Dedifferentiated amniotic fluid mesenchymal stem cell (primary cell): ENCODE results near the gene AIRE.

Experiments used
- DNase-seq: peaks from one replicate; pipeline ENCODE4 v3.0.0-alpha.2; 2016; ENCODE audit errors: extremely low spot score

The AIRE gene

GRCh38 chr21:44305691-44306090 is 20.0 kb downstream of the AIRE start:
- DNase-seq = no peak

DNA sequence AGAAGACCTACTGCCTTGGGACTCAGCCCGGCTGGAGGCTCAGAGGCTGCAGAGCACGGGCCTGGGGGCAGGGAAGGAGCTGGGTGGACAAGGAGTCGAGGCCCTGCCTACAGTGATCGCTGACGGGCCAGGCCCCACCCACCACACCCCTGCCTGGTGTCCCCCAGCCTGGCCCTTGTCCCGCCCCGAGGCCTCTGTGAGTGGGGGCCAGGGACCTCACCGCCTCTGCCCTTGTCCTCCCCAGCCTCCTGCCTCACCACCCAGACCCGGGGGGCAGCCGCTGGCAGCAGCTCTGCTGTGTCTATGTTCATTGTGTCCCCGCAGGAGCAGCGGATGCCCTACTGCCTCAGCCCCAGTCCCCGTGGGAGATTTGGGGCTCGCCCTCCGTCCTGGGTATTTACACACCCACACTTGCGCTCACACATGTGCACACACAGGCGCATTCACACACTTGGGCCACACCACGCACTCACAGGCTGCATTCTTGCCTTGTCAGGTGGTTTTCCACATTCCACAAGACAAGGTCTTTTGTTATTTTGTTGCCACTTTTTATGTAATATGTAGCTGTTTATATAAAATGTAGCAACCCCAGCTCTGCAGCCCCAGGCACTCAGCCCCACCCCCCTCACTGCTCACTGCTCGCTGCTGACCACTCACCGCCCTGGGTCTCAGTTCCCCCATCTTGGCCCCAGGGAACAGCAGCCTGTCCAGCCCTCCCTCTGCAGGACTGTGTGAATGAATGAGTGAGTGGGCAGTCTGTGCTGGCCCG is 21.4 kb downstream of the AIRE start:
- no peak for DNase-seq

DNA sequence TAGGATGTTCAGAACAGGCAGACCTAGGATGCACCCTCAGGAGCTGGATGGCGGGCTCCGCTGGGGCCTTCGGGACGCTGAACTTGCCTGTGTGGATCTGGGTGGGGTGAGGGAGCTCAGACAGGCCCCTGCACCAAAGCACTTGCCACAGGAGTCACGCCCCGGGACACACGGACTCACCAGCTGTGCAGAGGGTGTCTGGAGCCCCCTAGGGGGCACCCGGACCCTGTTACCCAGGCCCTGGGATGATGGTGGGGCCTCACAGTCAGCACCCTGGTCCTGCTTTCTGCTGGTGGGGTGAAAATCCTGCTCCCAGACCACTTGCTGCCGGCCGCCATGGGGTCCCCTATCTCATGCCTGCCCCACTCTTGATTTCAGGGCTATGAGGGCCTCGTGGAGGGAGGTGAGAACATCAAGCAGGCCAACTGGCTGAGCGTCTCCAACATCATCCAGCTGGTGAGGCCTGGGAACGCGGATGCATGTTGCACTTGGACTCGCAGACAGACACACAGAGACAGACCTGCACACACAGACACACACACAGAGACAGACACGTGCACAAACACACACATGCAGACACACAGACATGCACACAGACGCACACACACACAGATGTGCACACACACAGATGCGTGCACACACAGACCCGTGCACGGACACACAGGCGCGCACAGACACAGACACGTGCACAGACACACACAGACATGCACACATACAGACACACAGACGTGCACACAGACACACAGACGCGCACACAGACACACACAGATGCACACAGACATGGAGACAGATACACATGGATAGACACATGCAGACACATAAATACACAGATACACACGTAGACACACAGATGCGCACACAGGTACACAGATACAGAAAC is 25.2 kb downstream of the AIRE start:
- no peak for DNase-seq

GRCh38 chr21:44312089-44312488 is 26.4 kb downstream of the AIRE start:
- no peak for DNase-seq

- no peak for DNase-seq
These were observed 27.0 kb downstream of the AIRE start for GRCh38 chr21:44312716-44313115.

DNA sequence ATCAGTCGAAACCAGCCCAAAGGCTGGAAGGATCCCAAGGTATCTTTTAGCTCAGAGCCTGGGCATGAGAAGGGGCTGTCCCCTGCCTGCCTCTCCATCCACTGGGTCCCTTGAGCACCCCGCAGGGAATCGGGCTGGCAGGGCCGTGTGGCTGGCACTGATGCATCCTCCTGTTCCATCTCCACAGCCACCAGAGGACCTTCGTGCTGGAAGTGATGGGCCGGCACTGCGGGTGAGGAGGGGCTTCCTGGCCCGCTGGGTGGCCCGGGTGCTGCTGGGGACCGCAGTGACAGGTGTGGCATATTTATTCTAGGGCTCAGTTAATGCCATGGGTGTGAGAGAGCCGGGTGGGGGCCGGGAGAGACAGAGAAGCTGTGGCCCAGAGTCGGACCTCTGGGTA is 27.8 kb downstream of the AIRE start:
- DNase-seq = no peak

- no peak for DNase-seq
These were observed 28.5 kb downstream of the AIRE start for GRCh38 chr21:44314128-44314527.

GRCh38 chr21:44314561-44314960 is 28.9 kb downstream of the AIRE start:
- no peak for DNase-seq

DNA sequence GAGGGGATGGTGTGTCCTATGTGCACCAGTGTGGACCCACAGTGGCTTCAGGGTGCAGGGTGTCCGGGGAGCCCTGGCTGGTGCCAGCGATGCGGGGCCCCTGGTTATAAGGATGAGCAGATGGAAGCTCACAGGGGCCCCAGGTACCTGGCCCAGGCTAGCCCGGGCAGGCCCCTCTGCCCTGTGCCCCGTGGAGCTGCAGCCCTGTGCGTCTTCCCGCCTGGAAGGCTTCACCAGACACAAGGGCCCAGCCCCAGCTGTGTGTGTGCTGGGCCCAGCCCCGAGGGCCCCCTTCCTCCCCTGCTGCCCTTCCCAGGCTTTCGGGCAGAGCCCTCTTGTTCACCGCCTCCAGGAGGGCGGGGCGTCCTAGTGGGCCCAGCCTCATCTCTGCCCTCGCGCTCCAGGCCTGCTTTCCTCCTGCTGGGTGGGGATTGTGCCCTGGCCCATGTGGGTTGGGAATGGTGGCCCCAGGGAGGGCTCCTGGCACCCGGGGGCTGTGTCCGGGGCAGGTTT is 30.1 kb downstream of the AIRE start:
- DNase-seq = no peak

DNA sequence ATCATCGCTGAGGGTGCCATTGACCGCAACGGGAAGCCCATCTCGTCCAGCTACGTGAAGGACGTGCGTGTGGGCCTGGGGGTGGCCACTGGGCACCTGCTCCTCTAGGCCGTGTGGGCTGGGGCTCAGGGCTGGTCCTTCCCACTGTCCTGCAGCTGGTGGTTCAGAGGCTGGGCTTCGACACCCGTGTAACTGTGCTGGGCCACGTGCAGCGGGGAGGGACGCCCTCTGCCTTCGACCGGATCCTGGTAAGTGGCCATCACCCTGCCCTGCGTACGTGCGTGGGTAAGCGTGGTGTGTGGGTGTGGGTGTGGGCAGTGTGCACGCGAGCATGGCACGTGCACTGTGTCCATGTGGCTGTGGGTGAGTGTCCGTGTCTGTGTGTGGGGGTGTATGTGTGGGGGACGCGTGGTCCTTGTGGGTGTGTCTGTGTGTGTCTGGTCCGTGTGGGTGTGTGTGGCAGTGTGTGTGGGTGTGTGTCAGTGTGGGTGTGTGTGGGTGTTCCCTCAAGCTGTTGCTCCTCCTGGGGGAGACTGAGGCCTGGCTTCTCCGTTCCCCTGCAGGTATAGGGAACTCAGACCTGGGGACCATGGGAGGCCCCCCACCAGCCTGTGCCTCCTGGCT is 30.7 kb downstream of the AIRE start:
- no peak for DNase-seq

DNA sequence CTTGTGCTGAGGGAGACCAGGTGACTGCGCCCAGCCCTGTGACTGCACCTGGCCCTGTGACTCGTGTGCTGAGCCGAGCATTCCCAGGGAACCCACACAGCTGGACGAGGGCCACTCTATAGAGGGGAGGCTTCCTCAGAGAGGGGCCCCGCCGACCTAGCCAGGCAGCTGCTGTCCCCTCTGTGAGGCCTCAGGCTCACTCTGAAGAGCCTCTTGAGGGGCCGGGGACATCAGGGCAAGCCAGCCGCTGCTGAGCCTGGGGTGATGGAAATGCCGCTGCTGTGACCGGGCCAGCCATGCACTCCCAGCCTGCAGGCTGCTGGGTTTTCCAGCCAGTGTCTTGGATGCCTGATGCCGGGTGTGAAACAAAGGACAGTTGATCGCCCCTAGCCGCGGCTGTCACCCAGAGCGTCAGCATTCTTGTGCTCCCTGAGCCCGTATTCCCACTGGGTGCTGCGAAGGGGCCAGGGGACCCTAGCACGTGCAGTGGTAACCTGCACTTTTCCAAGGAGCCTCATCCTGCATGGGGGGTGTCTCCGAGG is 31.6 kb downstream of the AIRE start:
- DNase-seq = no peak

GRCh38 chr21:44317871-44318270 is 32.2 kb downstream of the AIRE start:
- no peak for DNase-seq

DNA sequence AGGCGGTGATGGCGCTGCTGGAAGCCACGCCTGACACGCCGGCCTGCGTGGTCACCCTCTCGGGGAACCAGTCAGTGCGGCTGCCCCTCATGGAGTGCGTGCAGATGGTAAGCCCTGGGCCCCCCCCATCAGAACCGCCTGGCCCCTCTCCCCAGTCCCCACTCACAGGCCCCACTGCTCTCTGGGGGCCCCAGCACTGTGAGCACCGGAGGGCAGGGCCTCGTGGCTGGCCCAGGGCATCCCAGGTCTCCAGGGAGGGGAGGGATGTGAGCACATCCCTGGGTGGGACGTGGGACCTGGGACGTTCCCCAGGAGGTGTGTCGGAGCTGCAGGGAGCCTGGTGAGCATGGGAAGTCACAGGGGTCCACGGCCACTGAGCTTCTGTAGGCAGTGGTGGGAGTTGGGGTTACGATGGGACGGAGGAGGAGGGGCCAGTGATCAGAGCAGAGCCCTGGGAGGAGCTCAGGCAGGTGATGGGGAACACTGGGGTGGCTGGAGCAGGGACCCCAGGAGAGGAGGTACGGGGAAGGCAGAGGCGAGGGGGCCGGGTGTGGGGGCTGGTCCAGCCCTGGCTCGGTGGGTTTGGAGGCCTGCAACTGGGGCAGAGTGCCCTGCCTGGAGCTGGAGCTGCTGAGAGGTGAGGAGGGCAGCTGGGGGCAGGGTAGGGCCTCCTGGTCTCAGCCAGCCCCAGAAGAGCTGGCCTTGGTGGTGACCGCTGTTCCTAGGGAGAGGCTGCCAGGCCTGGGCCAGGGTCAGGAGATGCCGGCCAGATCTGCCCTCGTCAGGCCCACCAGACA is 33.0 kb downstream of the AIRE start:
- DNase-seq = no peak

DNA sequence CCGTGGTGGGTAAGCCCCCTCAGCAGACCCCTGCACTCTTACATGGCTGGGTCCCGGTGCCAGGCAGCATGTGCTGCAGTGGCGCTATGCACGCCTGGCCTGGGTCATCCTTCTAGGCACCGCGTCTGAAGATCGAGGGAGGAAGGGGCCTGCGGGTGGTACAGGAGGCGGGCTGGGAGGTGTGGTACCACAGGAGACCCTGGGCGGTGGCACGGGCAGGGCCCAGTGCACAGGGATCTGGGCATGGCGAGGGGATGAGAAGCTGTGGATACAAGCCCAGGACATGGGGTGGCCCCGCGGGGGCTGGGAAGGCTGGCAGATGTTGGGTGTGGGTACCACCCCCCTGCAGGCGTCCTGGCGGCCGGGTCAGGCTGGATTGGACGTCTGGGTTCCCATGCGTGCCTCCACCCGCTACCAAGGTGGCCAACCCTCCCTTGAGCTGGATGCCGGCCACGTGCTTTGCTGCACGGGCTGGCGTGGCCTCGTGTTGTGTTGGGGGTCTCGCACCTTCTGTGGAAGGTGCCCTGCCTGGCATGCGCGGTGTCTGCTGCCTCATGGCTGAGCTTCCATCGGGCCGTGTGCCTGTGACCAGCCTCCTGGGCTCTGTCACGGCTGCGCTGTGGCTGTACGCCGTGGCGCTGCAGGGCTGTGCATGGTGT is 33.9 kb downstream of the AIRE start:
- no peak for DNase-seq

DNA sequence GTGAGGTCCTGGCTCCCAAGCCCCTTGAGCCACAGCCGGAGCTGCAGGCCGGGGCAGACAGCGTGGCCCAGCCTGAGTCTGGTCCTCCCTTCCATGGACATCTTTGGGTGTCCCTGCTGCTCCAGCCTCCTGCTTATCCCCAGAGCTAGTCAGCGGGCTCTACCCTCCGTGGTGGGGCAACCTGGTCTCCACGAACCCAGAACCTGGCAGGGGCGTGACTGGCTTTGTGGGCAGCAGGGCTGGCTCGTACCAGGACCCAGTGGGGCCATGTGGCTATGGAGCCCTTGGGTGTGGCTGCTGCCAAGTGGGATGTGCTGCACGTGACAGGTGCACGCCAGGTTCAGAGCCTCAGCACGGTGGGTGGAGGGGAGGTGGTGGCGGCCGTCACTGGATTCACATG is 35.2 kb downstream of the AIRE start:
- no peak for DNase-seq

DNA sequence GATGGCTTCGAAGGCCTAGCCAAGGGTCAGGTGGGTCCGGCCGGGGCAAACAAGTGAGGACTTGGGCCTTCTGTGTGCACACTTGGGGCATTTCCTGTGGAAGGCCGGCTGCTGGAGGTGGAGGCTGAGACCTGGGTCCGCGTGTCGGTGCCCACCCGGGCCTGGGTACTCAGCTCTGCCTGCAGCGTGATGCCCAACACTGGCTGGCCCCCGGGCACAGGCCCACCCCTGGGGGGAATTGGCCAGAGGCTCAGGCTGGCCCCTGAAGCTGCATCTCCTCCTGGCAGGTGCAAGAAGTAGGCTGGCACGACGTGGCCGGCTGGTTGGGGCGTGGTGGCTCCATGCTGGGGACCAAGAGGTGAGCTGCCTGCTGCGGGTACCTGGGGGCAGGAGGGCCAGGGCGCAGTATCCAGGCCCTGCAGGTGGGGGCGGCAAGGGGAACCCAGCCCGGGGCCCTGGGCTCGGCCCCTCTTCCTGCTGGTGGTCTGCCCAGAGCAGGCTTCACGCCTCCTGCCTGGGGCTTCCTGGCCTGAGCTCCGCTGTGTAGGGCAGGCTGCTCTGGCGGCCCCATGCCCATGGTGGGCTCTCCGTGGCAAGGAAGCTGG is 36.3 kb downstream of the AIRE start:
- DNase-seq = no peak

DNA sequence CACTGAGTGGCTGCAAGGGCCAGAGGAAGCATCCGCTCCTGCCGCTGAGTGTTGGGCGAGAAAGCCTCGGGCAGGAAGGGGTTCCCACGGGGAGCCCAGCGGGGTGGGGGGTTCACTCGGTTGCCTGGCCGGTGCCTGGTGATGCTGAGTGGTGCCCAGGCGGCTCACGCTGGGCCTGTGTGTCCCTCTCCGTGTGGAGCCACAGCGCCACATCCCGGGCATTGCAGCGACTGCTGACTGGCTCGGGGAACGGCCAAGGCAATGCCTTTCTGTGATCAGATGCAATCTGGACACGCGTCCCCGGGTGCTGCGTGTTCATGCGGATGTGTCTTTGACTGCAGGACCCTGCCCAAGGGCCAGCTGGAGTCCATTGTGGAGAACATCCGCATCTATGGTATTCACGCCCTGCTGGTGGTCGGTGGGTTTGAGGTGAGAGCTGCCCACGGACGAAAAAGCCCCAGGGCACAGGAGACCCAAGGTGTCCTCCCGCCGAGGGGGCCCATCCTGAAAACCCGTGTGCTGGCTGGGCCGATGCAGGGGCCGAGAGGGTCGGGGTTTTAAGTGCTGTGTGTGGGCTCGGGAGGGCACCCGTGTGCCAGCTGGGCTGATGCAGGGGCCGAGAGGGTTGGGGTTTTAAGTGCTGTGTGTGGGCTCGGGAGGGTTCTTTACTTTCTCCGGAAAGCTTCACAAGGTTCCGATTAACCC is 37.1 kb downstream of the AIRE start:
- DNase-seq = no peak

GRCh38 chr21:44323591-44323990 is 37.9 kb downstream of the AIRE start:
- no peak for DNase-seq

DNA sequence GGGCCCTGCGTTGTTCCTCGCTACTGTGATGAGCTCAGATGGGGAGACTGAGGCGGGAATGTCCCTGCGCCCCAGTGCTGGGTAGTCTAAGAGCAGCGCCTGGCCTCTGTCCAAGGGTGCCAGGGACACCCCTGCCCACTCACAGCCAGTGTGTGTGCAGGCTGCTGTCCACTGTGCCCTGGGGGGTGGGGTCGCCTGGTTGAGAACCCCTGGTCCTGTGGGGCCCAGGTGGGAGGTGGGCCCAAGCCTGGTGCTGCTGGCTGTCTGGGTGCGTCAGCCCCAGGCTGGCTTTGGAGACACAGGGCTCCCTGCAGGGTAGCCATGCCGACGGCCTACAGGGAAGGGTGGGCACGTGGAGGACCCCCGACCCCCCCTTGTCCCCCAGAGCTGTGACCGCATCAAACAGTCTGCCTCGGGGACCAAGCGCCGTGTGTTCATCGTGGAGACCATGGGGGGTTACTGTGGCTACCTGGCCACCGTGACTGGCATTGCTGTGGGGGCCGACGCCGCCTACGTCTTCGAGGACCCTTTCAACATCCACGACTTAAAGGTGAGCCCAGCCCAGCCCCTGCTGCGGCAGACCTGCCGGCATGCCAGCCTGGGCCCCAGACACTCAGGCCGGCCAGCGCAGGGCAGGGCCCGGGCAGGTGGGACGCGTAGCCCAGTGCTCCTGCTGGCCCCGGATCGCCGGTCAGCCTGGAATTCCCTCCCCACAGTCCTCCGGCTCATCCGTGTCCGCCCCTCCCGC is 38.6 kb downstream of the AIRE start:
- no peak for DNase-seq
